IMR-90 (cell line): Measurements from ENCODE around the gene IL2RA. TPM values are rescaled to one million over a fixed set of nuclear protein-coding genes. Genes with fewer than 3 reads are reported as not detected.

ENCODE experiments used
- ATAC-seq: fragments of 200-7000 bp; cut with Tn5 transposase; 2 replicates; pipeline ENCODE4 v1.9.1; 2020; ENCODE audit warnings: low read depth, mild to moderate bottlenecking, moderate library complexity
- BruUV-seq: library from RNA; stranded (reverse); fragments of 400-500 nt; replicated peaks from 2 replicates; lab custom pipeline; 2021; lab: Mats Ljungman, UMichigan
- CTCF ChIA-PET: fragments of 300-600 bp; formaldehyde crosslinking; extraction: SDS; loops from one replicate; lab custom pipeline; 2021; ENCODE audit warnings: antibody characterized with exemption; lab: Yijun Ruan, JAX
- POLR2A ChIA-PET: fragments of 300-600 bp; sonication (Branson Sonifier 250); formaldehyde crosslinking; loops from one replicate; lab custom pipeline; 2022; ENCODE audit warnings: antibody characterized with exemption; ENCODE audit not compliant: unreplicated experiment; lab: Charles Lee
- DNase-seq: peaks from one replicate; pipeline ENCODE4 v3.0.0; 2013
- H2AFZ ChIP-seq: replicated peaks from 2 replicates; pipeline ENCODE3; 2013; ENCODE audit warnings: low read length, mild to moderate bottlenecking; ENCODE audit not compliant: poor library complexity
- H2AK5ac ChIP-seq: 2 replicates; pipeline ENCODE4 v1.6.1; 2013; ENCODE audit warnings: low read depth, low read length, inconsistent platforms
- H2AK9ac ChIP-seq: replicated peaks from 2 replicates; pipeline ENCODE3; 2013; ENCODE audit warnings: mild to moderate bottlenecking, low read depth, low read length, moderate library complexity; ENCODE audit not compliant: poor library complexity
- H2BK120ac ChIP-seq: 2 replicates; pipeline ENCODE4 v1.6.1; 2013; ENCODE audit warnings: low read depth, low read length, inconsistent platforms
- H2BK15ac ChIP-seq: 3 replicates; pipeline ENCODE4 v1.6.1; 2013; ENCODE audit warnings: low read depth, low read length, inconsistent platforms
- H2BK20ac ChIP-seq: 2 replicates; pipeline ENCODE4 v1.6.1; 2013; ENCODE audit warnings: low read depth, mild to moderate bottlenecking, inconsistent platforms, low read length, moderate library complexity
- H2BK5ac ChIP-seq: 2 replicates; pipeline ENCODE4 v1.6.1; 2013; ENCODE audit warnings: mild to moderate bottlenecking, low read depth, low read length, inconsistent platforms; ENCODE audit not compliant: poor library complexity, severe bottlenecking
- H3K14ac ChIP-seq: replicated peaks from 2 replicates; pipeline ENCODE4 v1.6.1; 2013; ENCODE audit warnings: low read depth, low read length, inconsistent platforms
- H3K18ac ChIP-seq: 2 replicates; pipeline ENCODE4 v1.6.1; 2013; ENCODE audit warnings: low read depth, low read length, control low read depth
- H3K23ac ChIP-seq: 2 replicates; pipeline ENCODE4 v1.6.1; 2013; ENCODE audit warnings: low read depth, low read length, inconsistent platforms
- H3K27ac ChIP-seq: 2 replicates; pipeline ENCODE4 v1.5.1; 2013; ENCODE audit warnings: mild to moderate bottlenecking, control low read depth, low read length; ENCODE audit not compliant: insufficient read depth
- H3K27me3 ChIP-seq: 2 replicates; pipeline ENCODE4 v1.6.1; 2013; ENCODE audit warnings: low read length; ENCODE audit not compliant: control insufficient read depth, insufficient read depth
- H3K36me3 ChIP-seq: 2 replicates; pipeline ENCODE4 v1.6.1; 2013; ENCODE audit warnings: low read length, mixed read lengths; ENCODE audit not compliant: control insufficient read depth, insufficient read depth
- H3K4ac ChIP-seq: 2 replicates; pipeline ENCODE4 v1.6.1; 2013; ENCODE audit warnings: low read depth, low read length, inconsistent platforms
- H3K4me1 ChIP-seq: 2 replicates; pipeline ENCODE4 v1.6.1; 2013; ENCODE audit warnings: low read length, mixed read lengths; ENCODE audit not compliant: control insufficient read depth, insufficient read depth
- H3K4me2 ChIP-seq: 2 replicates; pipeline ENCODE4 v1.6.1; 2013; ENCODE audit warnings: low read depth, mild to moderate bottlenecking, control low read depth, low read length, moderate library complexity
- H3K4me3 ChIP-seq: 2 replicates; pipeline ENCODE4 v1.5.1; 2013; ENCODE audit warnings: low read depth, mild to moderate bottlenecking, control low read depth, low read length, moderate library complexity; ENCODE audit not compliant: insufficient read depth
- H3K56ac ChIP-seq: 2 replicates; pipeline ENCODE4 v1.6.1; 2013; ENCODE audit warnings: low read length, inconsistent platforms; ENCODE audit not compliant: insufficient read depth; ENCODE audit errors: extremely low read depth
- H3K79me1 ChIP-seq, 2 experiments: 2 replicates each; pipeline ENCODE4 v1.6.1; 2013; ENCODE audit warnings: low read length in 2 of 2, inconsistent platforms in 1 of 2, low read depth in 1 of 2
- H3K9ac ChIP-seq: 2 replicates; pipeline ENCODE4 v1.6.1; 2013; ENCODE audit warnings: low read depth, low read length, control low read depth
- H3K9me1 ChIP-seq: 2 replicates; pipeline ENCODE4 v1.6.1; 2013; ENCODE audit warnings: low read length, inconsistent platforms; ENCODE audit not compliant: insufficient read depth
- H3K9me3 ChIP-seq: 2 replicates; pipeline ENCODE4 v1.6.1; 2013; ENCODE audit warnings: low read length; ENCODE audit not compliant: control insufficient read depth, insufficient read depth
- H4K20me1 ChIP-seq: 2 replicates; pipeline ENCODE4 v1.6.1; 2013; ENCODE audit warnings: low read length, inconsistent platforms; ENCODE audit not compliant: insufficient read depth
- H4K5ac ChIP-seq: 2 replicates; pipeline ENCODE4 v1.6.1; 2013; ENCODE audit warnings: mild to moderate bottlenecking, low read depth, low read length, control low read depth
- H4K8ac ChIP-seq, 2 experiments: 2 replicates each; pipeline ENCODE4 v1.6.1; 2013; ENCODE audit warnings: low read depth in 2 of 2, low read length in 2 of 2, control low read depth in 1 of 2, inconsistent platforms in 1 of 2
- H4K91ac ChIP-seq: 2 replicates; pipeline ENCODE4 v1.6.1; 2013; ENCODE audit warnings: low read depth, low read length, inconsistent platforms; ENCODE audit not compliant: insufficient read depth
- CEBPB ChIP-seq: IDR thresholded peaks from 2 replicates; pipeline ENCODE4 v1.6.1; 2012; ENCODE audit warnings: low read depth, low read length, improper control_type of control experiment
- FOS ChIP-seq: fragments of 150-350 bp; IDR thresholded peaks from 2 replicates; pipeline ENCODE4 v1.6.1; 2016; ENCODE audit warnings: low read depth, low read length
- MAFK ChIP-seq: IDR thresholded peaks from 2 replicates; pipeline ENCODE4 v1.6.1; 2012; ENCODE audit warnings: low read depth, low read length, improper control_type of control experiment
- MAZ ChIP-seq: IDR thresholded peaks from 2 replicates; pipeline ENCODE4 v1.6.1; 2012; ENCODE audit warnings: low read depth, mild to moderate bottlenecking, low read length, improper control_type of control experiment, moderate library complexity, borderline replicate concordance
- POLR2A ChIP-seq: IDR thresholded peaks from 2 replicates; pipeline ENCODE4 v1.6.1; 2012; ENCODE audit warnings: mild to moderate bottlenecking, low read depth, low read length
- RFX5 ChIP-seq: IDR thresholded peaks from 2 replicates; pipeline ENCODE4 v1.8.0; 2012; ENCODE audit warnings: low read depth, mild to moderate bottlenecking, low read length, moderate library complexity
- SMC3 ChIP-seq: fragments of 150-350 bp; IDR thresholded peaks from 2 replicates; pipeline ENCODE4 v1.6.1; 2016; ENCODE audit warnings: low read depth, mild to moderate bottlenecking, antibody characterized with exemption, low read length, moderate library complexity
- WGBS, 2 experiments: methylation state at CpG; one replicate each; pipeline versions ENCODE4 v1.1.5 to v1.1.7; 2013; ENCODE audit warnings: missing lambda C conversion rate in 2 of 2; ENCODE audit not compliant: insufficient read length in 1 of 2; ENCODE audit errors: extremely low coverage in 2 of 2; 5-methylcytosine and 5-hydroxymethylcytosine counted together
- dilution Hi-C: fragments of 300-500 bp; cut with HindIII; formaldehyde crosslinking; loops from one replicate; pipeline ENCODE4 v1.14.3; 2018; ENCODE audit warnings: low sequenced_read_pairs; ENCODE audit not compliant: unreplicated experiment
- in situ Hi-C: fragments of 300-500 bp; cut with MboI; formaldehyde crosslinking; loops from 3 replicates; pipeline ENCODE4 v1.14.3; 2019; ENCODE audit warnings: low sequenced_read_pairs, inconsistent platforms, mixed read lengths
- intact Hi-C: fragments of 100-400 bp; cut with micrococcal nuclease; formaldehyde crosslinking; loops from 2 replicates; pipeline ENCODE4 v1.10.0; 2022
- polyA plus RNA-seq, 3 experiments: library from polyadenylated mRNA; depleted of rRNA; stranded (reverse); fragments of >200 nt; gene quantifications; 2 replicates each; pipeline ENCODE4 v1.2.3, GENCODE V29; 2012; ENCODE audit warnings: low replicate concordance in 1 of 3
- total RNA-seq: library from RNA; depleted of rRNA; stranded (reverse); fragments of >200 nt; gene quantifications from 2 replicates; pipeline ENCODE4 v1.2.3, GENCODE V29; 2012
- TF ChIP-seq, protein P1 (sequence below): fragments of 150-350 bp; IDR thresholded peaks from 2 replicates; pipeline ENCODE4 v1.6.1; 2017; ENCODE audit warnings: mild to moderate bottlenecking, antibody characterized with exemption, low read length, low read depth
- TF ChIP-seq, protein P2 (sequence below): fragments of 150-350 bp; IDR thresholded peaks from 2 replicates; pipeline ENCODE4 v1.6.1; 2016; ENCODE audit warnings: low read depth, mild to moderate bottlenecking, low read length, moderate library complexity, borderline replicate concordance
- TF ChIP-seq, protein P3 (sequence below): conservative IDR thresholded peaks from 2 replicates; pipeline ENCODE4 v1.5.1; 2012; ENCODE audit warnings: mild to moderate bottlenecking, low read depth, low read length, improper control_type of control experiment

IL2RA gene
- total and polyA plus RNA-seq, 2 of the 4 experiments (the other 2 are of a cell fraction) = not detected

DNA sequence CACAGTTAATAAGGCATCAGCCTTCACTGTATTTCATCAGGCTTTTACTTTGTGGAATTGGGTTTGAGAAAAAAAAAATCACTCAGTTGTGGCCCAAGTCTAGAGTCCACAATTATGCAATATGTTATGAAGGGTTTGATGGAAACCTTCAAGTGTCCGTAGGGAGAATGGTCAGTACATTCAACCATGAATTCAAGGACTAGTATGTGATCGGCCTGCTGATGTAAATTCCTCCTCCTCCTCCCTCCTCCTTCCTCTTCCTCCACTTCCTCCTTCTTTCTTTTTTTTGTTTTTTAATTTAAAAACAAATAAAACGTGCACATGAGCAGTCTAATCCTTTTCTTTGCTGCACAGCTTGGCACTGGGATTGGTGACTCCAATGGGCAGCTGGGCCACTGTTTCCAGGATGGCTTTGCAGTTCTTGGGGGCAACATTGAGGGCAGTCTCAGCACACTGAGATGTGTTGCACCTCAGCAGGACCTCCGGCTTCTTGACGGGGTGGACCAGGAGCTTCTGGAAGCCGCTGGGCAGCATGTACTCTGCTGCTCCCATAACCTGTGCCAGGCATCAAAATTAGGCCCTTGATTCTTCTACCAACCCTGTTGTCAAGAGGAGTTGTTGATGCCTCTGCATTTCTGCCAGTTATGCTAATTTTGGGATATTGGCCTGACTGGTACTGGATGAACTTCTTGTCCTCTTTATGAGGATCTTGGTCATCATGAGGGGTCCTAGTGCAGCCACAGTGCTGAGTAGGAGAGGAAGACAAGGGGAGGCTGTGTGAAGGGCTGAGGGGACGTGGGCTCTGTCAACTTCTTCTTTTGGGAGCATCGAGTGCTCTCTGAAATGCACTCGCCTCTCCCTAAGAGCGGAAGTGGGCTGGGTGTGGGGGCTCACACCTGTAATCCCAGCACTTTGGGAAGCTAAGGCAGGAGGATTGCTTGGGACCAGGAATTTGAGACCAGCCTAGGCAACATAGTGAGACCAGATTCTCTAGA is 9.3 kb upstream of the IL2RA start:
- H4K8ac ChIP-seq = no peak overlapping the region
- H4K20me1 ChIP-seq = no peaks in the 10 kb centered on the region
- H3K27me3 ChIP-seq = peaks cover 30% of the 10 kb centered on the region
- H3K4ac ChIP-seq = no peak overlapping the region
- H3K18ac ChIP-seq = no peak overlapping the region
- no peak overlapping the region for H3K4me3 ChIP-seq
- H2BK20ac ChIP-seq = no peak overlapping the region
- peak overlapping the region; percentile 23 for H2AFZ ChIP-seq
- H3K14ac ChIP-seq = no peak overlapping the region
- 79% methylated on average over 3 of the region's 10 CpGs; no CpG with 5 or more reads in 1 of the 2 experiments for WGBS, 2 experiments
- no peak overlapping the region for H3K27ac ChIP-seq
- H3K9me1 ChIP-seq = no peaks in the 10 kb centered on the region
- DNase-seq (no peak), ATAC-seq (no peak)
- no TSS peak for BruUV-seq
- no peak overlapping the region for H4K5ac ChIP-seq
- TF ChIP-seq RFX5 = no peak
- no peak for TF ChIP-seq MAZ
- no peak for TF ChIP-seq FOS
- TF ChIP-seq, protein P1, sequence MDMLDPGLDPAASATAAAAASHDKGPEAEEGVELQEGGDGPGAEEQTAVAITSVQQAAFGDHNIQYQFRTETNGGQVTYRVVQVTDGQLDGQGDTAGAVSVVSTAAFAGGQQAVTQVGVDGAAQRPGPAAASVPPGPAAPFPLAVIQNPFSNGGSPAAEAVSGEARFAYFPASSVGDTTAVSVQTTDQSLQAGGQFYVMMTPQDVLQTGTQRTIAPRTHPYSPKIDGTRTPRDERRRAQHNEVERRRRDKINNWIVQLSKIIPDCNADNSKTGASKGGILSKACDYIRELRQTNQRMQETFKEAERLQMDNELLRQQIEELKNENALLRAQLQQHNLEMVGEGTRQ = no peak
- no peak for TF ChIP-seq SMC3
- no peak for TF ChIP-seq CEBPB
- TF ChIP-seq, protein P2, sequence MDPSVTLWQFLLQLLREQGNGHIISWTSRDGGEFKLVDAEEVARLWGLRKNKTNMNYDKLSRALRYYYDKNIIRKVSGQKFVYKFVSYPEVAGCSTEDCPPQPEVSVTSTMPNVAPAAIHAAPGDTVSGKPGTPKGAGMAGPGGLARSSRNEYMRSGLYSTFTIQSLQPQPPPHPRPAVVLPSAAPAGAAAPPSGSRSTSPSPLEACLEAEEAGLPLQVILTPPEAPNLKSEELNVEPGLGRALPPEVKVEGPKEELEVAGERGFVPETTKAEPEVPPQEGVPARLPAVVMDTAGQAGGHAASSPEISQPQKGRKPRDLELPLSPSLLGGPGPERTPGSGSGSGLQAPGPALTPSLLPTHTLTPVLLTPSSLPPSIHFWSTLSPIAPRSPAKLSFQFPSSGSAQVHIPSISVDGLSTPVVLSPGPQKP = no peak
- no peak for TF ChIP-seq POLR2A
- TF ChIP-seq MAFK = no peak
- TF ChIP-seq, protein P3, sequence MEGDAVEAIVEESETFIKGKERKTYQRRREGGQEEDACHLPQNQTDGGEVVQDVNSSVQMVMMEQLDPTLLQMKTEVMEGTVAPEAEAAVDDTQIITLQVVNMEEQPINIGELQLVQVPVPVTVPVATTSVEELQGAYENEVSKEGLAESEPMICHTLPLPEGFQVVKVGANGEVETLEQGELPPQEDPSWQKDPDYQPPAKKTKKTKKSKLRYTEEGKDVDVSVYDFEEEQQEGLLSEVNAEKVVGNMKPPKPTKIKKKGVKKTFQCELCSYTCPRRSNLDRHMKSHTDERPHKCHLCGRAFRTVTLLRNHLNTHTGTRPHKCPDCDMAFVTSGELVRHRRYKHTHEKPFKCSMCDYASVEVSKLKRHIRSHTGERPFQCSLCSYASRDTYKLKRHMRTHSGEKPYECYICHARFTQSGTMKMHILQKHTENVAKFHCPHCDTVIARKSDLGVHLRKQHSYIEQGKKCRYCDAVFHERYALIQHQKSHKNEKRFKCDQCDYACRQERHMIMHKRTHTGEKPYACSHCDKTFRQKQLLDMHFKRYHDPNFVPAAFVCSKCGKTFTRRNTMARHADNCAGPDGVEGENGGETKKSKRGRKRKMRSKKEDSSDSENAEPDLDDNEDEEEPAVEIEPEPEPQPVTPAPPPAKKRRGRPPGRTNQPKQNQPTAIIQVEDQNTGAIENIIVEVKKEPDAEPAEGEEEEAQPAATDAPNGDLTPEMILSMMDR = no peak
- no peak overlapping the region for H4K91ac ChIP-seq
- no peak overlapping the region for H3K56ac ChIP-seq
- no peaks in the 10 kb centered on the region for H3K36me3 ChIP-seq
- H2BK5ac ChIP-seq = no peak overlapping the region
- CTCF ChIA-PET = interaction anchor here (0.6 kb wide), 1 partner anchor 101 kb away, joined by 4 read pairs; no protein-coding TSS in a partner anchor
- H2AK9ac ChIP-seq = no peak overlapping the region
- intact Hi-C loops = no loop called here
- peaks cover 4% of the 10 kb centered on the region for H3K4me1 ChIP-seq
- H2AK5ac ChIP-seq = no peak overlapping the region
- dilution Hi-C loops = no loop called here
- no peak overlapping the region for H3K9ac ChIP-seq
- POLR2A ChIA-PET = no interaction called here
- H3K4me2 ChIP-seq = no peak overlapping the region
- H3K9me3 ChIP-seq = peaks cover 2% of the 10 kb centered on the region; the same call in 1 of the 2 replicates
- H2BK15ac ChIP-seq = no peak overlapping the region
- in situ Hi-C loops = no loop called here
- H3K79me1 ChIP-seq = no peaks in the 10 kb centered on the region
- no peak overlapping the region for H2BK120ac ChIP-seq
- H3K23ac ChIP-seq = no peak overlapping the region
